Right ventricle myocardium superior (tissue), 1 donor: ENCODE data around the gene LAMB3. TPM values are rescaled to one million over a fixed set of nuclear protein-coding genes. Genes with fewer than 3 reads are reported as not detected.

ENCODE experiments used
- ATAC-seq: fragments of 200-7000 bp; cut with Tn5 transposase; one replicate; pipeline ENCODE4 v1.9.1; 2020; ENCODE audit warnings: mild to moderate bottlenecking; ENCODE audit not compliant: poor library complexity
- DNase-seq: peaks from one replicate; pipeline ENCODE4 v3.0.0-alpha.2; 2020
- intact Hi-C: fragments of 100-400 bp; cut with DNase I; formaldehyde crosslinking; loops from one replicate; pipeline ENCODE4 v1.11.2; 2022
- total RNA-seq: library from RNA; stranded (reverse); fragmentation: NEBNext Ultra II Directional; extraction: Animal tissue kit (Norgen Biotek cat#: 25700); gene quantifications from one replicate; pipeline ENCODE4 v1.2.1, GENCODE V29; 2021
- donor health status: DM: no; HTN: yes; CAD: no; lungs with severe emphysema.

Gene LAMB3
- total RNA-seq, 1 donor from 2014 or later: 5.0 TPM

GRCh38 chr1:209670441-209671082 lies 18.3 kb upstream of the LAMB3 start:
- ATAC-seq (peak; percentile 6), DNase-seq (peak; percentile 37)
- intact Hi-C loops: no loop called here

- intact Hi-C loops: no loop called here
- ATAC-seq (no peak), DNase-seq (no peak)
These were observed 15.5 kb upstream of the LAMB3 start for GRCh38 chr1:209667708-209668107.

GRCh38 chr1:209667103-209667502 lies 14.9 kb upstream of the LAMB3 start:
- ATAC-seq: no peak
- no peak for DNase-seq
- intact Hi-C loops: no loop called here

- intact Hi-C loops: no loop called here
- no peak for DNase-seq
- ATAC-seq: no peak
These were observed 10.7 kb upstream of the LAMB3 start for GRCh38 chr1:209662879-209663327.

GRCh38 chr1:209661071-209661470 lies 8.8 kb upstream of the LAMB3 start:
- DNase-seq: no peak
- ATAC-seq: no peak
- intact Hi-C loops: no loop called here

- intact Hi-C loops: no loop called here
- ATAC-seq (peak; percentile 20), DNase-seq (no peak)
These were observed 7.7 kb upstream of the LAMB3 start for GRCh38 chr1:209659909-209660308.

GRCh38 chr1:209657918-209658317 lies 5.7 kb upstream of the LAMB3 start:
- no peak for DNase-seq
- ATAC-seq: no peak
- intact Hi-C loops: no loop called here

GRCh38 chr1:209657140-209657879 lies 5.1 kb upstream of the LAMB3 start:
- DNase-seq (no peak), ATAC-seq (no peak)
- intact Hi-C loops: no loop called here

- no peak for ATAC-seq
These were observed 3.4 kb upstream of the LAMB3 start for GRCh38 chr1:209655411-209656231.

GRCh38 chr1:209653915-209654351 lies 1.7 kb upstream of the LAMB3 start:
- no peak for ATAC-seq
- no peak for DNase-seq
- intact Hi-C loops: no loop called here

More at GRCh38 chr1:209655411-209656231, 3.4 kb upstream of the LAMB3 start:
- intact Hi-C loops: no loop called here
- DNase-seq: no peak

GRCh38 chr1:209652873-209653401 lies 712 bp upstream of the LAMB3 start:
- ATAC-seq: peak; percentile 69
- peak; percentile 82 for DNase-seq
- intact Hi-C loops: no loop called here

GRCh38 chr1:209651138-209651587 lies 1.1 kb downstream of the LAMB3 start:
- peak; percentile 46 for ATAC-seq
- peak; percentile 81 for DNase-seq
- intact Hi-C loops: no loop called here

GRCh38 chr1:209650454-209650853 lies 1.8 kb downstream of the LAMB3 start:
- ATAC-seq (no peak), DNase-seq (no peak)
- intact Hi-C loops: no loop called here

- intact Hi-C loops: no loop called here
- DNase-seq: no peak
- ATAC-seq: no peak
These were observed 3.1 kb downstream of the LAMB3 start for GRCh38 chr1:209648931-209649776.

- DNase-seq (no peak), ATAC-seq (no peak)
- intact Hi-C loops: no loop called here
These were observed 3.9 kb downstream of the LAMB3 start for GRCh38 chr1:209648346-209648745.

GRCh38 chr1:209647156-209647555 lies 5.1 kb downstream of the LAMB3 start:
- ATAC-seq: no peak
- intact Hi-C loops: loop anchor here (2.0 kb wide), 1 partner anchor 28 kb away; the partner anchor contains the start of gene G0S2
- DNase-seq: no peak

- ATAC-seq (no peak), DNase-seq (no peak)
- intact Hi-C loops: loop anchor here (2.0 kb wide), 1 partner anchor 28 kb away; the partner anchor contains the start of gene G0S2
These were observed 5.7 kb downstream of the LAMB3 start for GRCh38 chr1:209646558-209646957.
